Hematopoietic multipotent progenitor cell treated with erythropoietin and hydrocortisone succinate and interleukin-3 and kit ligand, for 4 days (in vitro differentiated cells): Measurements from ENCODE around the gene SEC11C.

ENCODE experiments used
- DNase-seq: peaks from one replicate; pipeline ENCODE4 v3.0.0-alpha.2; 2015

SEC11C gene

GRCh38 chr18:59145055-59145454 is 5.4 kb downstream of the SEC11C start:
- DNase-seq: no peak

- DNase-seq: no peak
These were observed 8.5 kb downstream of the SEC11C start for GRCh38 chr18:59148192-59148591.

GRCh38 chr18:59149007-59149406 is 9.3 kb downstream of the SEC11C start:
- DNase-seq: no peak

GRCh38 chr18:59149416-59149815 is 9.7 kb downstream of the SEC11C start:
- no peak for DNase-seq

- DNase-seq: no peak
These were observed 10.6 kb downstream of the SEC11C start for GRCh38 chr18:59150236-59150635.

- DNase-seq: no peak
These were observed 15.5 kb downstream of the SEC11C start for GRCh38 chr18:59155153-59155552.

- no peak for DNase-seq
These were observed 16.6 kb downstream of the SEC11C start for GRCh38 chr18:59156316-59156715.

- DNase-seq: no peak
These were observed 19.6 kb downstream of the SEC11C start for GRCh38 chr18:59159265-59159664.

- no peak for DNase-seq
These were observed 20.3 kb downstream of the SEC11C start for GRCh38 chr18:59159986-59160385.

GRCh38 chr18:59172664-59173249 is 33.1 kb downstream of the SEC11C start:
- DNase-seq: peak; percentile 6

- DNase-seq: no peak
These were observed 37.8 kb downstream of the SEC11C start for GRCh38 chr18:59177485-59177884.

GRCh38 chr18:59180150-59180845 is 40.6 kb downstream of the SEC11C start:
- no peak for DNase-seq

- no peak for DNase-seq
These were observed 43.0 kb downstream of the SEC11C start for GRCh38 chr18:59182673-59183072.

GRCh38 chr18:59189008-59189407 is 49.3 kb downstream of the SEC11C start:
- no peak for DNase-seq

- no peak for DNase-seq
These were observed 50.1 kb downstream of the SEC11C start for GRCh38 chr18:59189746-59190145.

GRCh38 chr18:59196161-59196725 is 56.6 kb downstream of the SEC11C start:
- DNase-seq: no peak

GRCh38 chr18:59197636-59198035 is 58.0 kb downstream of the SEC11C start:
- DNase-seq: no peak

- no peak for DNase-seq
These were observed 58.5 kb downstream of the SEC11C start for GRCh38 chr18:59198215-59198614.

GRCh38 chr18:59200787-59201186 is 61.1 kb downstream of the SEC11C start:
- DNase-seq: no peak

GRCh38 chr18:59202258-59202820 is 62.7 kb downstream of the SEC11C start:
- no peak for DNase-seq

- no peak for DNase-seq
These were observed 67.8 kb downstream of the SEC11C start for GRCh38 chr18:59207506-59207905.
